ENCODE data around the gene RETN.
"Not testable (repeated sequence)": the region's sequence is repeated elsewhere in the genome, so short reads cannot be mapped to it uniquely, and the experiment has no call there.

The RETN gene

GRCh38 chr19:7638802-7639465 lies 29.9 kb upstream of the RETN start:
- DNase-seq (ENCODE audit: low read depth): no peak
- no peak overlapping the region for H3K4me3 ChIP-seq (ENCODE audit: low read depth, low read length)
- TF ChIP-seq, protein P1, sequence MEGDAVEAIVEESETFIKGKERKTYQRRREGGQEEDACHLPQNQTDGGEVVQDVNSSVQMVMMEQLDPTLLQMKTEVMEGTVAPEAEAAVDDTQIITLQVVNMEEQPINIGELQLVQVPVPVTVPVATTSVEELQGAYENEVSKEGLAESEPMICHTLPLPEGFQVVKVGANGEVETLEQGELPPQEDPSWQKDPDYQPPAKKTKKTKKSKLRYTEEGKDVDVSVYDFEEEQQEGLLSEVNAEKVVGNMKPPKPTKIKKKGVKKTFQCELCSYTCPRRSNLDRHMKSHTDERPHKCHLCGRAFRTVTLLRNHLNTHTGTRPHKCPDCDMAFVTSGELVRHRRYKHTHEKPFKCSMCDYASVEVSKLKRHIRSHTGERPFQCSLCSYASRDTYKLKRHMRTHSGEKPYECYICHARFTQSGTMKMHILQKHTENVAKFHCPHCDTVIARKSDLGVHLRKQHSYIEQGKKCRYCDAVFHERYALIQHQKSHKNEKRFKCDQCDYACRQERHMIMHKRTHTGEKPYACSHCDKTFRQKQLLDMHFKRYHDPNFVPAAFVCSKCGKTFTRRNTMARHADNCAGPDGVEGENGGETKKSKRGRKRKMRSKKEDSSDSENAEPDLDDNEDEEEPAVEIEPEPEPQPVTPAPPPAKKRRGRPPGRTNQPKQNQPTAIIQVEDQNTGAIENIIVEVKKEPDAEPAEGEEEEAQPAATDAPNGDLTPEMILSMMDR (IDR thresholded peaks at IDR 0.05; ENCODE audit: insufficient read depth, low read depth, low read length, missing control alignments): no peak

DNA sequence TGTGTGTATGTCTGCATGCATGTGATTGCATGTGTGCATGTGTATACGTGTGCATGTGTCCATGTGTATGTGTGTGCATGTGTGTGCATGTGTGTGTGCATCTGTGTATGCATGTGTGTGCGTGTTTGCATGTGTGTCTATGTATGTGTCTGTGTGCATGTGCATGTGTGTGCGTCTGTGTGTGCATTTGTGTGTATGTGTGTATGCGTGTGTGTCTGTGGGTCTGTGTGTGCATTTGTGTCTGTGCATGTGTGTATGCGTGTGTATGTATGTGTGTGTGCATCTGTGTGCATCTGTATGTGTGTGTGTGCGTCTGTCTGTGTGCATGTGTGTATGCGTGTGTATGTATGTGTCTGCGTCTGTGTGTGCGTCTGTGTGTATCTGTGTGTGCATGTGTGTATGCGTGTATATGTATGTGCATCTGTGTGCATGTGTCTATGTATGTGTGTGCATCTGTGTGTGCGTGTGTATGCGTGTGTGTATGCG lies 28.9 kb upstream of the RETN start:
- TF ChIP-seq, protein P1 (IDR thresholded peaks at IDR 0.05; ENCODE audit: insufficient read depth, low read depth, low read length, missing control alignments): no peak
- no peak overlapping the region for H3K4me3 ChIP-seq (ENCODE audit: low read depth, low read length)
- no peak for DNase-seq (ENCODE audit: low read depth)

- no peak overlapping the region for H3K4me3 ChIP-seq (ENCODE audit: low read depth, low read length)
- TF ChIP-seq, protein P1 (IDR thresholded peaks at IDR 0.05; ENCODE audit: insufficient read depth, low read depth, low read length, missing control alignments): no peak
- no peak for DNase-seq (ENCODE audit: low read depth)
These were observed 28.0 kb upstream of the RETN start for GRCh38 chr19:7640803-7641202.

DNA sequence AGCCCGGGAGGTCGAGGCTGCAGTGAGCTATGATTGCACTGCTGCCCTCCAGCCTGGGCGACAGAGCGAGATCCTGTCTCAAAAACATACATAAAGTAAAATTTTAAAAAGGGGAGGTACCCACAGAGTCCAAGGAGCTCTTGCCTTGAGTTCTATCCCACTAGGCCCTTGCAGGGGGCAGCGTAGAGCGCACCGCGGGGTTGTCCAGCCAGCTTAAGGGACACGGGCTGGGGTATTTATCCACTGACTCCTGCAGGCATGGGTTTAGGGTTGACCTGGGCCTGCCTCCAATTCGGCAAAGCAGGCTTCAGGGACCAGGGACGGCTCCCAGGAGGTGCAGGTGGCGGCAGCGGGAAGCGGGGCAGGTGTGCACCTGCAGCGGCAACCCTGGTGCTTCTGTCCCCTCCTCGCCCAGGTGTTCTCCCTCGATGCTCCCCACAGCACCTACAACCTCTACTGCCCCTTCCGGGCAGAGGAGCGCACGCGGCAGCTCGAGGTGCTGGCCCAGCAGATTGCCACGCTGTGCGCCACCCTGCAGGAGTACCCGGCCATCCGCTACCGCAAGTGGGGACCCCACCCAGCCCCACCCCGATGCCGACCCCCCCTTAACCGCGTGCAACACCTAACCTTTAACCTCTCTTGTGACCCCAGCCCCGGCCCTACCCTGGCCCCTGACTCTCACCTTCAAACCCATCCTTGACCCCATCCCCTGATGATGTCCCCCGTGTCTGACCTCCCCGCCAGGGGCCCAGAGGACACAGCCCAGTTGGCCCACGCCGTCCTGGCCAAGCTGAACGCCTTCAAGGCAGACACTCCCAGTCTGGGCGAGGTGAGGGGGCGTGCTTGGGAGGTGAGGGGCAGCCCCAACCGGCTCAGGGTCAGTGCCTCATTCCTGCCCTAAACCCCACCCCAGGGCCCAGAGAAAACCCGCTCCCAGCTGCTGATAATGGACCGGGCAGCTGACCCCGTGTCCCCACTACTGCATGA lies 27.3 kb upstream of the RETN start:
- DNase-seq (ENCODE audit: low read depth): no peak
- H3K4me3 ChIP-seq (ENCODE audit: low read depth, low read length): no peak overlapping the region

GRCh38 chr19:7642295-7643030 lies 26.4 kb upstream of the RETN start:
- DNase-seq (ENCODE audit: low read depth): no peak
- TF ChIP-seq, protein P1 (IDR thresholded peaks at IDR 0.05; ENCODE audit: insufficient read depth, low read depth, low read length, missing control alignments): no peak
- H3K4me3 ChIP-seq (ENCODE audit: low read depth, low read length): no peak overlapping the region

More for the DNA sequence above, 27.3 kb upstream of the RETN start:
- TF ChIP-seq, protein P1 (IDR thresholded peaks at IDR 0.05; ENCODE audit: insufficient read depth, low read depth, low read length, missing control alignments): no peak

DNA sequence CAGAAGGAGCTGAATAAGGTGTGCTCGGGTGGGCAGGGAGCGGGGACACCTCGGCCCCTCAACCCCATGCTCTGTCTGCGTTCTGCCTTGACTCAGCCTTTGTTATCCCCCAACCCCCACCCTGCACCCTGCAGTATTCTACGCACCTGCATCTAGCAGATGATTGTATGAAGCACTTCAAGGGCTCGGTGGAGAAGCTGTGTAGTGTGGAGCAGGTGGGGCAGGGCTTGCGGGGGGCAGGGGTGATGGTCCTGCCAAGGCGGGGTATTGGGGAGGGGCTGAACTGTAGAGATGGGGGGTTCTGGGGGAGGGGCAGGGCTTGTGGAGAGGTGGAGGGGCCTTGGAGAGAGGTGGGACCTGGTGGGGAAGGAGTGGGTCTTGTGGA lies 25.8 kb upstream of the RETN start:
- TF ChIP-seq, protein P1 (IDR thresholded peaks at IDR 0.05; ENCODE audit: insufficient read depth, low read depth, low read length, missing control alignments): no peak
- H3K4me3 ChIP-seq (ENCODE audit: low read depth, low read length): no peak overlapping the region
- DNase-seq (ENCODE audit: low read depth): no peak

- peak; percentile 70 for DNase-seq (ENCODE audit: low read depth)
- not testable (repeated sequence) for H3K4me3 ChIP-seq (ENCODE audit: low read depth, low read length)
These were observed 25.0 kb upstream of the RETN start for GRCh38 chr19:7643629-7644549.
